IMR-90 (cell line): ENCODE results near the gene SEC22A. TPM values are rescaled to one million over a fixed set of nuclear protein-coding genes. Genes with fewer than 3 reads are reported as not detected.

Experiments used
- ATAC-seq: fragments of 200-7000 bp; cut with Tn5 transposase; 2 replicates; pipeline ENCODE4 v1.9.1; 2020; ENCODE audit warnings: low read depth, mild to moderate bottlenecking, moderate library complexity
- BruUV-seq: library from RNA; stranded (reverse); fragments of 400-500 nt; replicated peaks from 2 replicates; lab custom pipeline; 2021; lab: Mats Ljungman, UMichigan
- CTCF ChIA-PET: fragments of 300-600 bp; formaldehyde crosslinking; extraction: SDS; loops from one replicate; lab custom pipeline; 2021; ENCODE audit warnings: antibody characterized with exemption; lab: Yijun Ruan, JAX
- POLR2A ChIA-PET: fragments of 300-600 bp; sonication (Branson Sonifier 250); formaldehyde crosslinking; loops from one replicate; lab custom pipeline; 2022; ENCODE audit warnings: antibody characterized with exemption; ENCODE audit not compliant: unreplicated experiment; lab: Charles Lee
- DNase-seq: peaks from one replicate; pipeline ENCODE4 v3.0.0; 2013
- H2AFZ ChIP-seq: replicated peaks from 2 replicates; pipeline ENCODE3; 2013; ENCODE audit warnings: low read length, mild to moderate bottlenecking; ENCODE audit not compliant: poor library complexity
- H2AK5ac ChIP-seq: 2 replicates; pipeline ENCODE4 v1.6.1; 2013; ENCODE audit warnings: low read depth, low read length, inconsistent platforms
- H2AK9ac ChIP-seq: replicated peaks from 2 replicates; pipeline ENCODE3; 2013; ENCODE audit warnings: mild to moderate bottlenecking, low read depth, low read length, moderate library complexity; ENCODE audit not compliant: poor library complexity
- H2BK120ac ChIP-seq: 2 replicates; pipeline ENCODE4 v1.6.1; 2013; ENCODE audit warnings: low read depth, low read length, inconsistent platforms
- H2BK15ac ChIP-seq: 3 replicates; pipeline ENCODE4 v1.6.1; 2013; ENCODE audit warnings: low read depth, low read length, inconsistent platforms
- H2BK20ac ChIP-seq: 2 replicates; pipeline ENCODE4 v1.6.1; 2013; ENCODE audit warnings: low read depth, mild to moderate bottlenecking, inconsistent platforms, low read length, moderate library complexity
- H2BK5ac ChIP-seq: 2 replicates; pipeline ENCODE4 v1.6.1; 2013; ENCODE audit warnings: mild to moderate bottlenecking, low read depth, low read length, inconsistent platforms; ENCODE audit not compliant: poor library complexity, severe bottlenecking
- H3K14ac ChIP-seq: replicated peaks from 2 replicates; pipeline ENCODE4 v1.6.1; 2013; ENCODE audit warnings: low read depth, low read length, inconsistent platforms
- H3K18ac ChIP-seq: 2 replicates; pipeline ENCODE4 v1.6.1; 2013; ENCODE audit warnings: low read depth, low read length, control low read depth
- H3K23ac ChIP-seq: 2 replicates; pipeline ENCODE4 v1.6.1; 2013; ENCODE audit warnings: low read depth, low read length, inconsistent platforms
- H3K27ac ChIP-seq: 2 replicates; pipeline ENCODE4 v1.5.1; 2013; ENCODE audit warnings: mild to moderate bottlenecking, control low read depth, low read length; ENCODE audit not compliant: insufficient read depth
- H3K27me3 ChIP-seq: 2 replicates; pipeline ENCODE4 v1.6.1; 2013; ENCODE audit warnings: low read length; ENCODE audit not compliant: control insufficient read depth, insufficient read depth
- H3K36me3 ChIP-seq: 2 replicates; pipeline ENCODE4 v1.6.1; 2013; ENCODE audit warnings: low read length, mixed read lengths; ENCODE audit not compliant: control insufficient read depth, insufficient read depth
- H3K4ac ChIP-seq: 2 replicates; pipeline ENCODE4 v1.6.1; 2013; ENCODE audit warnings: low read depth, low read length, inconsistent platforms
- H3K4me1 ChIP-seq: 2 replicates; pipeline ENCODE4 v1.6.1; 2013; ENCODE audit warnings: low read length, mixed read lengths; ENCODE audit not compliant: control insufficient read depth, insufficient read depth
- H3K4me2 ChIP-seq: 2 replicates; pipeline ENCODE4 v1.6.1; 2013; ENCODE audit warnings: low read depth, mild to moderate bottlenecking, control low read depth, low read length, moderate library complexity
- H3K4me3 ChIP-seq: 2 replicates; pipeline ENCODE4 v1.5.1; 2013; ENCODE audit warnings: low read depth, mild to moderate bottlenecking, control low read depth, low read length, moderate library complexity; ENCODE audit not compliant: insufficient read depth
- H3K56ac ChIP-seq: 2 replicates; pipeline ENCODE4 v1.6.1; 2013; ENCODE audit warnings: low read length, inconsistent platforms; ENCODE audit not compliant: insufficient read depth; ENCODE audit errors: extremely low read depth
- H3K79me1 ChIP-seq, 2 experiments: 2 replicates each; pipeline ENCODE4 v1.6.1; 2013; ENCODE audit warnings: low read length in 2 of 2, inconsistent platforms in 1 of 2, low read depth in 1 of 2
- H3K9ac ChIP-seq: 2 replicates; pipeline ENCODE4 v1.6.1; 2013; ENCODE audit warnings: low read depth, low read length, control low read depth
- H3K9me1 ChIP-seq: 2 replicates; pipeline ENCODE4 v1.6.1; 2013; ENCODE audit warnings: low read length, inconsistent platforms; ENCODE audit not compliant: insufficient read depth
- H3K9me3 ChIP-seq: 2 replicates; pipeline ENCODE4 v1.6.1; 2013; ENCODE audit warnings: low read length; ENCODE audit not compliant: control insufficient read depth, insufficient read depth
- H4K20me1 ChIP-seq: 2 replicates; pipeline ENCODE4 v1.6.1; 2013; ENCODE audit warnings: low read length, inconsistent platforms; ENCODE audit not compliant: insufficient read depth
- H4K5ac ChIP-seq: 2 replicates; pipeline ENCODE4 v1.6.1; 2013; ENCODE audit warnings: mild to moderate bottlenecking, low read depth, low read length, control low read depth
- H4K8ac ChIP-seq, 2 experiments: 2 replicates each; pipeline ENCODE4 v1.6.1; 2013; ENCODE audit warnings: low read depth in 2 of 2, low read length in 2 of 2, control low read depth in 1 of 2, inconsistent platforms in 1 of 2
- H4K91ac ChIP-seq: 2 replicates; pipeline ENCODE4 v1.6.1; 2013; ENCODE audit warnings: low read depth, low read length, inconsistent platforms; ENCODE audit not compliant: insufficient read depth
- BHLHE40 ChIP-seq: fragments of 150-350 bp; IDR thresholded peaks from 2 replicates; pipeline ENCODE4 v1.6.1; 2016; ENCODE audit warnings: mild to moderate bottlenecking, low read depth, low read length
- CHD1 ChIP-seq: IDR thresholded peaks from 2 replicates; pipeline ENCODE4 v1.6.1; 2012; ENCODE audit warnings: low read depth, low read length, improper control_type of control experiment
- MAFK ChIP-seq: IDR thresholded peaks from 2 replicates; pipeline ENCODE4 v1.6.1; 2012; ENCODE audit warnings: low read depth, low read length, improper control_type of control experiment
- MAZ ChIP-seq: IDR thresholded peaks from 2 replicates; pipeline ENCODE4 v1.6.1; 2012; ENCODE audit warnings: low read depth, mild to moderate bottlenecking, low read length, improper control_type of control experiment, moderate library complexity, borderline replicate concordance
- MXI1 ChIP-seq: IDR thresholded peaks from 2 replicates; pipeline ENCODE4 v1.6.1; 2012; ENCODE audit warnings: low read depth, mild to moderate bottlenecking, low read length, moderate library complexity, borderline replicate concordance
- NFE2L2 ChIP-seq: fragments of 150-350 bp; IDR thresholded peaks from 2 replicates; pipeline ENCODE4 v1.6.1; 2016; ENCODE audit warnings: low read depth, mild to moderate bottlenecking, low read length
- POLR2A ChIP-seq: IDR thresholded peaks from 2 replicates; pipeline ENCODE4 v1.6.1; 2012; ENCODE audit warnings: mild to moderate bottlenecking, low read depth, low read length
- RAD21 ChIP-seq: IDR thresholded peaks from 2 replicates; pipeline ENCODE4 v1.6.1; 2012; ENCODE audit warnings: low read length, improper control_type of control experiment
- RFX5 ChIP-seq: IDR thresholded peaks from 2 replicates; pipeline ENCODE4 v1.8.0; 2012; ENCODE audit warnings: low read depth, mild to moderate bottlenecking, low read length, moderate library complexity
- USF2 ChIP-seq: fragments of 150-350 bp; IDR thresholded peaks from 2 replicates; pipeline ENCODE4 v1.6.1; 2017; ENCODE audit warnings: mild to moderate bottlenecking, antibody characterized with exemption, low read length, low read depth
- WGBS, 2 experiments: methylation state at CpG; one replicate each; pipeline versions ENCODE4 v1.1.5 to v1.1.7; 2013; ENCODE audit warnings: missing lambda C conversion rate in 2 of 2; ENCODE audit not compliant: insufficient read length in 1 of 2; ENCODE audit errors: extremely low coverage in 2 of 2; 5-methylcytosine and 5-hydroxymethylcytosine counted together
- dilution Hi-C: fragments of 300-500 bp; cut with HindIII; formaldehyde crosslinking; loops from one replicate; pipeline ENCODE4 v1.14.3; 2018; ENCODE audit warnings: low sequenced_read_pairs; ENCODE audit not compliant: unreplicated experiment
- in situ Hi-C: fragments of 300-500 bp; cut with MboI; formaldehyde crosslinking; loops from 3 replicates; pipeline ENCODE4 v1.14.3; 2019; ENCODE audit warnings: low sequenced_read_pairs, inconsistent platforms, mixed read lengths
- intact Hi-C: fragments of 100-400 bp; cut with micrococcal nuclease; formaldehyde crosslinking; loops from 2 replicates; pipeline ENCODE4 v1.10.0; 2022
- polyA plus RNA-seq, 3 experiments: library from polyadenylated mRNA; depleted of rRNA; stranded (reverse); fragments of >200 nt; gene quantifications; 2 replicates each; pipeline ENCODE4 v1.2.3, GENCODE V29; 2012; ENCODE audit warnings: low replicate concordance in 1 of 3
- total RNA-seq: library from RNA; depleted of rRNA; stranded (reverse); fragments of >200 nt; gene quantifications from 2 replicates; pipeline ENCODE4 v1.2.3, GENCODE V29; 2012
- TF ChIP-seq, protein P1 (sequence below): conservative IDR thresholded peaks from 2 replicates; pipeline ENCODE4 v1.5.1; 2012; ENCODE audit warnings: mild to moderate bottlenecking, low read depth, low read length, improper control_type of control experiment

Gene SEC22A
- total and polyA plus RNA-seq, 2 of the 4 experiments (the other 2 are of a cell fraction) = 17.5 to 36.0 TPM

- no peak overlapping the region for H3K4me3 ChIP-seq
- no TSS peak for BruUV-seq
- ATAC-seq = no peak
- no peak overlapping the region for H2AK5ac ChIP-seq
- H3K56ac ChIP-seq = no peak overlapping the region
- H2BK120ac ChIP-seq = no peak overlapping the region
- dilution Hi-C loops = no loop called here
- no peak overlapping the region for H4K91ac ChIP-seq
- CTCF ChIA-PET = no interaction called here
- H4K5ac ChIP-seq = no peak overlapping the region
- H3K79me1 ChIP-seq = no peaks in the 10 kb centered on the region
- H2BK20ac ChIP-seq = no peak overlapping the region
- no peaks in the 10 kb centered on the region for H3K36me3 ChIP-seq
- H3K27ac ChIP-seq = no peak overlapping the region
- H3K4ac ChIP-seq = no peak overlapping the region
- POLR2A ChIA-PET = no interaction called here
- in situ Hi-C loops = no loop called here
- 0 out of 2 replicates have a peak, but pooled peaks cover 5% of the 10 kb centered on the region for H3K9me1 ChIP-seq
- H3K14ac ChIP-seq = no peak overlapping the region
- no peak overlapping the region for H2AK9ac ChIP-seq
- DNase-seq = no peak
- no peak overlapping the region for H2BK15ac ChIP-seq
- H3K18ac ChIP-seq = no peak overlapping the region
- TF ChIP-seq CHD1 (no peak), RFX5 (no peak), NFE2L2 (no peak), MXI1 (no peak), POLR2A (no peak), BHLHE40 (no peak), RAD21 (no peak), USF2 (no peak), MAFK (no peak), MAZ (no peak)
- TF ChIP-seq, protein P1, sequence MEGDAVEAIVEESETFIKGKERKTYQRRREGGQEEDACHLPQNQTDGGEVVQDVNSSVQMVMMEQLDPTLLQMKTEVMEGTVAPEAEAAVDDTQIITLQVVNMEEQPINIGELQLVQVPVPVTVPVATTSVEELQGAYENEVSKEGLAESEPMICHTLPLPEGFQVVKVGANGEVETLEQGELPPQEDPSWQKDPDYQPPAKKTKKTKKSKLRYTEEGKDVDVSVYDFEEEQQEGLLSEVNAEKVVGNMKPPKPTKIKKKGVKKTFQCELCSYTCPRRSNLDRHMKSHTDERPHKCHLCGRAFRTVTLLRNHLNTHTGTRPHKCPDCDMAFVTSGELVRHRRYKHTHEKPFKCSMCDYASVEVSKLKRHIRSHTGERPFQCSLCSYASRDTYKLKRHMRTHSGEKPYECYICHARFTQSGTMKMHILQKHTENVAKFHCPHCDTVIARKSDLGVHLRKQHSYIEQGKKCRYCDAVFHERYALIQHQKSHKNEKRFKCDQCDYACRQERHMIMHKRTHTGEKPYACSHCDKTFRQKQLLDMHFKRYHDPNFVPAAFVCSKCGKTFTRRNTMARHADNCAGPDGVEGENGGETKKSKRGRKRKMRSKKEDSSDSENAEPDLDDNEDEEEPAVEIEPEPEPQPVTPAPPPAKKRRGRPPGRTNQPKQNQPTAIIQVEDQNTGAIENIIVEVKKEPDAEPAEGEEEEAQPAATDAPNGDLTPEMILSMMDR = no peak
- no peak overlapping the region for H3K9ac ChIP-seq
- no peaks in the 10 kb centered on the region for H3K27me3 ChIP-seq
- H3K9me3 ChIP-seq = no peaks in the 10 kb centered on the region
- WGBS, 2 experiments = no CpG with 5 or more reads among the region's 3 CpGs
- no peak overlapping the region for H4K8ac ChIP-seq
- H3K4me1 ChIP-seq = no peaks in the 10 kb centered on the region
- H2AFZ ChIP-seq = no peak overlapping the region
- no peak overlapping the region for H2BK5ac ChIP-seq
- no peak overlapping the region for H3K23ac ChIP-seq
- intact Hi-C loops = no loop called here
- no peaks in the 10 kb centered on the region for H4K20me1 ChIP-seq
- H3K4me2 ChIP-seq = no peak overlapping the region
Observed at GRCh38 chr3:123281406-123281805, 79.7 kb downstream of the SEC22A start.
